ENCODE measurements around the gene INTS15.

INTS15 gene

DNA sequence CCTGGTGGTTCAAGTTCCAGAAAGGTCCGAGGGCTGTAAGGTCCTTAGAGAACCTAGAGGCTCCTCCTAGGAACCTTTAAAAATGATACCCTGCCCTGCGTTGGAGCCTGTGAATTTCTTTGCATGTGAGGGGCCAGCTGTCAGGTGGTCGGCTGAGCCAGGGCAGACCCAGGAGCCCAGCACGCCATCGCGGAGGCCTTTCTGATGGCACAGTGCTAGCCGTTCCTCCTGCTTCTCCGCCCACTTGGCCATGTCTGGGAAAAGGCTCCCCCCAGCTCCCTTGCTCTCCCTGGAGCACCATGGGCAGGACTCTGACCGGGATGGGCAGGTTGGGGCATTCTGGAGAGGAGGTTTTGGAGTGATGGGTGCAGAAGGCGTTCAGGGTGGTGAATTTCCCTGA lies 54.9 kb downstream of the INTS15 start:
- DNase-seq: no peak

GRCh38 chr7:6646465-6646864 lies 56.6 kb downstream of the INTS15 start:
- no peak for DNase-seq

DNA sequence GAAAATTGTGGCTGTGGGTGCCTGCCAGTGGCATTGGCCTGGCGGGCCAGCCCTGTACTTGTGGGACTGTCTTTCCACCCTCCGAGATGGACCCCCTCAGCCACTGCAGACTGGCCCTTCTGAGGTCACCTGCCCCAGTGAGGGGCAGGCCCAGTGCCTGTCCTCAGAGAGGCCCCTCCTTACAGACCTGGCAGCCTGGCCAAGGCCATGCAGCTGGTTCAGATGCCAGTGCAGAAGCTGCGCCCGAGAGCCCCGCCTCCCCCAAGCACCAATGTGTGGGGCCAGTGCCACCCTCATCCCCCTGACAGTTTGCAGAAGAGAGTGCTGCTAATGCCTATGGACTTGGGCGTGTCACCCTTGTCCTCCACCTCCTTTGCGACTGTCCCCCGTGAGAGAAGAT lies 57.3 kb downstream of the INTS15 start:
- no peak for DNase-seq

GRCh38 chr7:6647541-6647940 lies 57.7 kb downstream of the INTS15 start:
- DNase-seq: no peak

DNA sequence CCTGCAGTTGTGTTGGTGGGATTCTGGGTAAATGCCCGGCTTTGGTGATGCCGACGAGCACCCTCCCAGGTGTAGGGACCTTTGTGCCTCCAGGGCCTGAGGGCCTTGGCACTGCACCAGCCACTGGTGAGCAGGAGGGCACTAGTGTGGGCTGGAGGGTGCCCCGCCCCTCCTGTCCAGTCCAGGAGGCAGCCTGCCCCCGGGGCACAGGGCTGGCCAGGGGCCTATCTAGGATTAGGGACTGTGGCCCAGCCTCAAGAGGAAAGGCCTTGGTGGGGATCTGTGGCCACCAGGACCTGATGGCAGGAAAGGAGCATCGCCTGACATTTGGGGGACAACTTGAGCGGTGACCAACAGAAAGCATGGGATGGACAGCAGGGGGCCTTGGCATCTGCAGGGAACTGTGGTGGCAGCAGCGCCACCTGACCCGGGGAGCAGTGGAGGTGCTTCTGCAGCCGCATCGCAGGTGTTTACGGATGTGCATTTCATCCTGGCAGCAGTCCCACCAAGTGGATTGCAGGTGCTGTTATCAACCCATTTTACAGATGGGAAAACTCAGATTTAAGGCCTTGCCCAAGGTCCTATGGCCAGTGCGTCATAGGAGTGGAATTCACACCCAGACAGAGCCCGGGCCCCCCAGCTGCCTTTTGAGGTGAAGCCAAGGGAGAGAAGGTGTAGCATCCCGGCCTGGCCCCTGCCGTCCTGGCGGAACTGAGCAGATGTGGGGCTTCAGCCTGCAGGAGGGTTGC lies 58.4 kb downstream of the INTS15 start:
- DNase-seq: no peak

GRCh38 chr7:6648815-6649104 lies 58.9 kb downstream of the INTS15 start:
- DNase-seq: no peak

DNA sequence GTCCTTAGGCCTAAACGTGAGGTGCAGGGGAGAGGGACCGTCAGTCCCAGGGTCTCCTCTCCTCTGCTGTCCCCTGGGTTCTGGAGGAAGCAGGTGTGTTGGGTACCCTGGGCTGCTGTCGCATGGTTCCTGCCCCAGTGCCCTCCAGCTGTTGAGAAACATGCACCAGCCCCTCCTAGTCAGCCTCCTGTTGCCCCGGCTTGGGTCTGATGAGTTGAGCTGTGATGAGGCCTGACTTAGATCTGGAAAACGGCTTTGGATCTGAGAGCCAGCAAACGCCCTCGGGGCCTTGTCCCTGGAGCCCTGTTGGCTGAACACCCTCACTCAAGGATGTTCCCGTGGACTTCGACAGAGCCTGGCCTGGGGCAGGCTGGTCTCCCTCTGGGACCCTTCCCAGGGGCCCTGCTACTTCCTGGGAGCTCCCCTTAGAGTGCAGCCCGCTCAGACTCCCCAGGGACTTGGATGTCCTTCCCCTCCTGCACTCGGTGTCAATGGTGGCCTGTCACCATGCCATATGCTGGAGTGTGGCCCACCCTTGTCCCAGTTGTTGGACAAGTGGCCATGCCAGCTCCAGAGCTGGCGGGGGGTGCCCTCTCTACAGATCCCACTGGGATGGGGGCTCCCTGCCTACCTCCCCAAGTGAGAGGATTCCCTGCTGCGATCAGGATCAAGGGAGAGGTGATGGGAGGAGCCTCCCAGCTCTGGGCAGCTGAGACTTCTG lies 59.6 kb downstream of the INTS15 start:
- no peak for DNase-seq

DNA sequence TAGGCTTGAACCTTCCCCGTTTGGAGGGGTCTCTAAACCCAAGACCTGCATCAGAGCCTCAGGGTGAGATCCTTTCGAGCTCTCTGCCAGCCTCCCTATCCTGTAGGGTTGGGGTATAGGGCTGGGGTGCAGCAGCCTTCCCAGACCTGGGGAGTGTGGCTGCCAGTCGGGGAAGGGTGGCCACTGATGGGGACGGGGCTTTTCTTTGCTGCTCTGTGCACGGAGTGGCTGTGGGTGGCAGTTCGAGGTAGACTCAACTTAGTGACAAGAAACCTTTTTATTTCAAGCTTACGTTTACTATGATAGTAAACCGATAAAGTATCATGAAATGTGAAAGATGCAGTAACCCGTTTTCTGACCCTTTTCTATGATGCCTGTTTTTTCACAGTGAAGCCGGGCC lies 60.3 kb downstream of the INTS15 start:
- DNase-seq: no peak

DNA sequence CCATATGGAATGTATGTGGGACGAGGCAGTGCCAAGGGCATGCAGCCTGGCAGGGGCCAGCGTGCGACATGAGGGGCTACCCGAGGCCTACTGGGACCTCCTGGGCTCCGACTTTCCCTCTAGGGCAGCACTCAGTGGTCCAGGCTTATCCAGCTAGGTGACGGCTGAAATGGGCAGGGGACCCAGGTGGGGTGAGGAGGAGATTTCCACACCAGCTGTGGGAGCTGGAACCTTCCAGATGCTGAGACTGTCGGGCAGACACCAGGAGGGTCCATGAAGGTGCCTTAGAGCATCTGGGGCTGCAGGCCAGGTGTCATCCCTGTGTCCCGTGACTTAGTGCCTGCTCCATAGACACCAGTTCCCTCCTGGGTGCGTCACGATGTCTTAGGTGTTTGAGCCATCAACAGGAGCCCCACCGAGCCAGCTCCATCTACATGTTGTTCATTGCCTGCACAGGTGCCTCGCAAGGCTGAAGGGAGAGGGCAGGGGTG lies 60.7 kb downstream of the INTS15 start:
- no peak for DNase-seq

GRCh38 chr7:6651851-6652445 lies 62.1 kb downstream of the INTS15 start:
- no peak for DNase-seq

DNA sequence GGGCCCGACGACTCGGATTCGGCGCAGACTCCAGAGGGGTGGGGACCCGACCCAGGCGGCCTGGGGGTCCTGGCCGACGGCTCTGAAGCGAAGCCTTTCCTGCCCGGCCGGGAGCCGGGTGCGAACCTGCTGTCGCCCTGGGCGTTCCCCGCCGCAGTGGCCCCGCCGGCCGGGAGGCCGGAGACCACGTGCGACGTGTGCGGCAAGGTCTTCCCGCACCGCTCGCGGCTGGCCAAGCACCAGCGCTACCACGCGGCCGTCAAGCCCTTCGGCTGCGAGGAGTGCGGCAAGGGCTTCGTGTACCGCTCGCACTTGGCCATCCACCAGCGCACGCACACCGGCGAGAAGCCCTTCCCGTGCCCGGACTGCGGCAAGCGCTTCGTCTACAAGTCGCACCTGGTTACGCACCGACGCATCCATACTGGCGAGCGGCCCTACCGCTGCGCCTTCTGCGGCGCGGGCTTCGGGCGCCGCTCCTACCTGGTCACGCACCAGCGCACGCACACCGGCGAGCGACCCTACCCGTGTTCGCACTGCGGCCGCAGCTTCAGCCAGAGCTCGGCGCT lies 62.7 kb downstream of the INTS15 start:
- DNase-seq: no peak

- DNase-seq: no peak
These were observed 63.5 kb downstream of the INTS15 start for GRCh38 chr7:6653071-6654003.

DNA sequence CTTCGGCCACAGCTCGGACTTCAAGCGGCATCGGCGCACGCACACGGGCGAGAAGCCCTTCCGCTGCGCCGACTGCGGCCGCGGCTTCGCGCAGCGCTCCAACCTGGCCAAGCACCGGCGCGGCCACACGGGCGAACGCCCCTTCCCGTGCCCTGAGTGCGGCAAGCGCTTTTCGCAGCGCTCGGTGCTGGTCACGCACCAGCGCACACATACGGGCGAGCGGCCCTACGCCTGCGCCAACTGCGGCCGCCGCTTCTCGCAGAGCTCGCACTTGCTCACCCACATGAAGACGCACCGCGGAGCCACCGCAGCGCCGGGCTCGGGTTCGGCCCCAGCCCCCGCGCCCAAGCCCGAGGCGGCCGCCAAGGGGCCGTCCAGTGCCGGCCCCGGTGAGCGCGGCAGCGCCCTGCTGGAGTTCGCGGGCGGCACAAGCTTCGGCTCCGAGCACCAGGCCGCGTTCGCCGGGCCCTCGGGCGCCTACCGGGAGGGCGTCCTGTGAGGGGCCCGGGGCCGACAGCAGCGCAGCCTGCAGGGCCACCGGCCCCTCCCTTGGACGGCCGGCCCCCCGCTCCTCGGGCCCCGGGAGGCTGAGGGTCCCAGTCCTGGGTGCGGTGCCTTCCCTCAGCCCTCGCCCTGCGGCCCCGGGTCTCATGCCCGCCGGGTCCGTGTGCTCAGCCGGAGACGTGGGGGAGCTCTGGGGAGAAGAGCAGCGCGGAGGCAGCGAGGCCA lies 64.5 kb downstream of the INTS15 start:
- DNase-seq: no peak

DNA sequence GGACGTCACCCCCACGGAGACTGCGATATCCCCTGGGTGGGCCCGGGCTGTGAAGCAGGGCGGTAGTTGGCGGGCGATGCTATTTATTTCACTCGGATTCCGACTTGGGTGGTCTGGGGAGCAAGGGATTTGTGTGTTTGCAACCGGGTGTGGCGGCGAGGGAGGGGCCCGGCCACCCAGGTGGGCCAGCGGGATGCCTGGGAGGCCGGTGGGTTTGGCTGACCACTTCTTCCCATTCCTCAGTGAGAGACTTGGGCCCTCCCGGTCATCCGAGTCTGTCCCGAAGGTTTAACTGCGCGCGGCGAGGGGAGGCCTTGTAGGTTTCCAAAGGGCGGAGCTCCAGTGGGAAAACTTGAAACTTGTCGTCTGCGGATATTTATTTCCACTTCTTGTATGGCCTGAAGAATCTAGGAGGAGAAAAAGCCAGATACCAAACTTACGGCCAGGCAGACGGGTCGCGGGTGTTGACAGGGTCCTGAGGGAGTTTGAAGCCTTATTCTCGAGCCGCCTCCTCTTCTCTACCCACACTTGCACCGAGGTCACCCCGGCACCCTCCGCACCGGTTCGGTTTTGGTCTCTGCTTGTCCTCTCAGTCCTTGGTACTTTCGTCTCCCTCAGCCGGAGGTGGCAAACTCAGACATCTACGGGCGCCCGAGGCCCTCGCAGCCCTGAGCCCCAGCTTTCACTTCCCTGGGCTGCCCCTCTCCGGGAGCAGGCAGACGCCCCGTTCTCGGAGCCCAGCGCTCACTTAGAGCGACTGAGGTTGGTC lies 65.2 kb downstream of the INTS15 start:
- DNase-seq: no peak

DNA sequence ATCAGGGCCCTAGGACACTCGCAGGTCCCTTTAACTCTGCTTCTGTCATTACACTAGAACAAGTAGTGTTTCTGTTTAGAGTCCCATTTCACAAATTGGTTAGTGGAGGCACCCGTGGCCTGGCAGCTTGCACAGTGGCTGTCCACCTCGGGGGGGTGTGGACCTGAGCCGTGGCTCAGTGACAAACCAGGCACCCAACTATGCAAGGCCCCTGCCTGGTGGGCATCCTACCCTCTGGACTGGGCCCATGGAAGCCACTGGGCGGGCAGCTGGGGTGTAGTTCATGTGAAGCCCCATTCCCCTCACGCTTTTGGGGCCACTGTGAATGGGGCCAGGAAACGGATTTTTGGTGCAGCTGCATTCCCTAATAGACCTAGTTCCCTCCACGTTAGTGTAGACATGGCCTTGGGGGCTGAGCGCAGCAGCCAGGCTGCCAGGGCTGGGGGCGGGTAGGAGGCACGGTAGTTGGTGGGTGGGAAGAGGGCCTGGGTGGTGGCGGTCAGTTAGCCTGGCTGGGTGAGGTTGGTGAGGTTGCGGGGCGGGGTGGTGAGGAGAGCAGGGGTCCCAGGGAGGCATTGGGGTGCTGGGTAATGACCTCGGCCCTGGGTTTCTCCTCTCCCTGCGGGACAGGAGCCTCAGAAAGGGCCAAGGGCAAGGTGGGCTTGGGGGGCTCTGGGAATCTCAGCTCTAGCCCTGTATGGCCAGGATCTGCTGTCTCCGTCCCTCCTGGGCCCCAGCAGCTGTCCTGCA lies 66.0 kb downstream of the INTS15 start:
- no peak for DNase-seq

DNA sequence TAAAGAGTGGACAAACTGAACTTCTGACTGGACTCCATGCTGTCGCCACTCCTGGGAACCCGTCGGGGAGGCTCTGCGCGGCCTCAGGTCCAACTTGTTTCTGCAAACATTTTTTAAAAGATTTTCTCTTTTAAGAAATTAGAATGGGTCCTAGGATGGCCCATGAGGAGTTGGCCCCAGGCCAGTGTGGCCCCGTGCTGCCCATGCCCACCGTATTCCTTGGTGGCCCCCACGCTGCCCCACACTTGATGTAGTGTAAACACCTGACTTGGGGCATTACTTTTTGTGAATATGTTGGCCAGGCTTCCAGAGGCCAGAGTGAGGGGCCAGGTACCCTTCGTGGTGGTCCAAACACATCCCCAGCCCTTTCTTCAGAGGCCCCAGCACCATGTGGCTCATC lies 66.6 kb downstream of the INTS15 start:
- DNase-seq: no peak

Measured in NCI-H1105 treated with DMSO at 0.1 percent for 48 hours (cell line).